ENCODE results near the gene PHLDB1.
"Not testable (repeated sequence)": the region's sequence is repeated elsewhere in the genome, so short reads cannot be mapped to it uniquely, and the experiment has no call there.

Gene PHLDB1

DNA sequence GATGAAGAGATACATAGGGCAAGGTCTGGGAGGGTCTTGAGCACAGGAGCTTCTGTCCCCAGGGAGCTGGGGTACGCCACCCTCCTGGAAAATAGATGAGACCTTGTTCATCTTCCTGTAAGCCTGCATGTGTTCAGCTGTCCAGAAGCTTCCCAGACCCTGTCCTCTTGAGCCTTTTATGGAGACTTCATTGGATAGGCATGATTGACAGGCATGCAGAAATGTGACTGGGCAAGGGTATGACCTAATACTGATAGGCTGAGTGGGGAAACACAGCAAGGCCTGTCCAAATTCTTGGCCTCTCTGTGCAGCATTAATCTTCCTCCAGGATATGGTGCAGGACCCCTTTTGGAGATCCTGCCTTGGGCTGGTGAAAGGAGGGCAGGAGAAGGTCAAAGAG lies 19.5 kb upstream of the PHLDB1 start:
- no peaks in the 10 kb centered on the region for H3K4me1 ChIP-seq (ENCODE audit: control insufficient read depth, low read depth, low read length)
- no peak overlapping the region for H3K27ac ChIP-seq (ENCODE audit: low read length)
- H3K9me3 ChIP-seq (ENCODE audit: control insufficient read depth, low read depth, low read length), result no peaks in the 10 kb centered on the region
- H3K9ac ChIP-seq (ENCODE audit: low read length), result no peak overlapping the region
- no peaks in the 10 kb centered on the region for H3K27me3 ChIP-seq (ENCODE audit: control insufficient read depth, insufficient read depth, low read length)
- H3K36me3 ChIP-seq (ENCODE audit: control insufficient read depth, low read depth, low read length), result peaks cover 73% of the 10 kb centered on the region
- no peak overlapping the region for H3K4me3 ChIP-seq (ENCODE audit: low read length)

- Histone ChIP-seq H3K27ac (ENCODE audit: low read length) (no peak overlapping the region), H3K27me3 (ENCODE audit: control insufficient read depth, insufficient read depth, low read length) (no peaks in the 10 kb centered on the region), H3K36me3 (ENCODE audit: control insufficient read depth, low read depth, low read length) (peaks cover 59% of the 10 kb centered on the region), H3K9me3 (ENCODE audit: control insufficient read depth, low read depth, low read length) (no peaks in the 10 kb centered on the region), H3K4me3 (ENCODE audit: low read length) (no peak overlapping the region), H3K4me1 (ENCODE audit: control insufficient read depth, low read depth, low read length) (no peaks in the 10 kb centered on the region), H3K9ac (ENCODE audit: low read length) (no peak overlapping the region)
Observed at GRCh38 chr11:118592616-118593367, 14.6 kb upstream of the PHLDB1 start.

DNA sequence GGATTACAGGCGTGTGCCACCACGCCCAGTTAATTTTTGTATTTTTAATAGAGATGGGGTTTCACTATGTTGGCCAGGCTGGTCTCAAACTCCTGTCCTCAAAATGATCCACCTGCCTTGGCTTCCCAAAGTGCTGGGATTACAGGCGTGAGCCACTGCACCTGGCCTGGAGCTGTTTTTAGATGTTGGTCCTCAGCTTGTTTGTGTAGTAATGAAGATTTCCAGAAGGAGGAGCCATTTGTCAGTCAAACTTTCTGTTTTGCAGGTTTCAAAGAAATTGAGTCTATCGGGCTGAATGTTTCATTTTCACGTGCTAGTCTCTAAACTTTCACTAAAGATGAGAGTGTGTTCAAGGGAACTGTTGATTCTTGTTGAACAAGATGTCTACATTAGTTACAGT lies 12.4 kb upstream of the PHLDB1 start:
- peaks cover 57% of the 10 kb centered on the region for H3K36me3 ChIP-seq (ENCODE audit: control insufficient read depth, low read depth, low read length)
- H3K4me3 ChIP-seq (ENCODE audit: low read length); H3K4me1 ChIP-seq (ENCODE audit: control insufficient read depth, low read depth, low read length); H3K9ac ChIP-seq (ENCODE audit: low read length); H3K27ac ChIP-seq (ENCODE audit: low read length); H3K9me3 ChIP-seq (ENCODE audit: control insufficient read depth, low read depth, low read length); H3K27me3 ChIP-seq (ENCODE audit: control insufficient read depth, insufficient read depth, low read length): not testable (repeated sequence)

GRCh38 chr11:118596224-118597146 lies 10.9 kb upstream of the PHLDB1 start:
- no peaks in the 10 kb centered on the region for H3K9me3 ChIP-seq (ENCODE audit: control insufficient read depth, low read depth, low read length)
- no peaks in the 10 kb centered on the region for H3K27me3 ChIP-seq (ENCODE audit: control insufficient read depth, insufficient read depth, low read length)
- no peak overlapping the region for H3K4me3 ChIP-seq (ENCODE audit: low read length)
- H3K27ac ChIP-seq (ENCODE audit: low read length), result no peak overlapping the region
- H3K36me3 ChIP-seq (ENCODE audit: control insufficient read depth, low read depth, low read length), result peaks cover 52% of the 10 kb centered on the region
- no peak overlapping the region for H3K9ac ChIP-seq (ENCODE audit: low read length)
- H3K4me1 ChIP-seq (ENCODE audit: control insufficient read depth, low read depth, low read length), result no peaks in the 10 kb centered on the region

DNA sequence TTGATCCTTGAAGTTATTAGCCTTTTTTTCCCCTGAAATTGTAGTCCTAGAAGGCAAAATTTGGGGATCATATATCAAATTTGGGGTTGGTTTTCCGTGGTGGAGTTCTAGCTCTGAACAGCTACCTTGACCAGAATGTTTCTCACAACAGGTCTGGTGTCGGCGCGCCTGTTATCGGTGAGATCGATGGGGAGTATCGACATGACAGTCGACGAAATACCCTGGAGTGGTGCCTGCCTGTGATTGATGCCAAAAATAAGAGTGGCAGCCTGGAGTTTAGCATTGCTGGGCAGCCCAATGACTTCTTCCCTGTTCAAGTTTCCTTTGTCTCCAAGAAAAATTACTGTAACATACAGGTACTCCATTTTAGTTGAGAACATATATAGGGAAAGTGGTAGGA lies 9.9 kb upstream of the PHLDB1 start:
- Histone ChIP-seq H3K36me3 (ENCODE audit: control insufficient read depth, low read depth, low read length) (peaks cover 61% of the 10 kb centered on the region), H3K9me3 (ENCODE audit: control insufficient read depth, low read depth, low read length) (no peaks in the 10 kb centered on the region), H3K27ac (ENCODE audit: low read length) (no peak overlapping the region), H3K9ac (ENCODE audit: low read length) (no peak overlapping the region), H3K4me1 (ENCODE audit: control insufficient read depth, low read depth, low read length) (no peaks in the 10 kb centered on the region), H3K27me3 (ENCODE audit: control insufficient read depth, insufficient read depth, low read length) (no peaks in the 10 kb centered on the region), H3K4me3 (ENCODE audit: low read length) (no peak overlapping the region)

DNA sequence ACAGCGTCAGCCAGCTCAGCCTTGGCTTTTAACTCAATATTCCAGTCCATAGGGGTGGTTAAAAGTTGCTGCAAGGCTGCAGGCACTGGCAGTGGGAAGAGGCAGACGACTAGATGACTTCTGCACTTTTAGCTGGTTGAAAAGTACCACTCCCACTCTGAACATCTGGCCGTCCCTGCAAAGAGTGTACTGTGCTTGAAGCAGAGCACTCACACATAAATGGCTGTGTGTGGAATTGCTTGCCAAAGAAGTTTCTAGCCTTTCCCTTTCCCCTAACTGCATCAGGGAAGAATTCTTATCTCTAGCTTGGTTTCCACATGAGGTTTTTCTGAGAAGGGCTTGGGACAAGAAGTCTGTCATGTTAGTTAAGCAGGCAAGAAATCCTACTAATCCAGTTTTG lies 5.1 kb upstream of the PHLDB1 start:
- no peak overlapping the region for H3K27ac ChIP-seq (ENCODE audit: low read length)
- no peak overlapping the region for H3K4me3 ChIP-seq (ENCODE audit: low read length)
- peaks cover 14% of the 10 kb centered on the region for H3K4me1 ChIP-seq (ENCODE audit: control insufficient read depth, low read depth, low read length)
- H3K27me3 ChIP-seq (ENCODE audit: control insufficient read depth, insufficient read depth, low read length), result peaks cover 34% of the 10 kb centered on the region
- peaks cover 37% of the 10 kb centered on the region for H3K36me3 ChIP-seq (ENCODE audit: control insufficient read depth, low read depth, low read length)
- H3K9ac ChIP-seq (ENCODE audit: low read length), result no peak overlapping the region
- no peaks in the 10 kb centered on the region for H3K9me3 ChIP-seq (ENCODE audit: control insufficient read depth, low read depth, low read length)

GRCh38 chr11:118603709-118604108 lies 3.7 kb upstream of the PHLDB1 start:
- H3K9ac ChIP-seq (ENCODE audit: low read length); H3K27ac ChIP-seq (ENCODE audit: low read length); H3K4me3 ChIP-seq (ENCODE audit: low read length); H3K9me3 ChIP-seq (ENCODE audit: control insufficient read depth, low read depth, low read length): not testable (repeated sequence)
- Histone ChIP-seq H3K36me3 (ENCODE audit: control insufficient read depth, low read depth, low read length) (peaks cover 27% of the 10 kb centered on the region), H3K27me3 (ENCODE audit: control insufficient read depth, insufficient read depth, low read length) (peaks cover 48% of the 10 kb centered on the region), H3K4me1 (ENCODE audit: control insufficient read depth, low read depth, low read length) (peaks cover 14% of the 10 kb centered on the region)

DNA sequence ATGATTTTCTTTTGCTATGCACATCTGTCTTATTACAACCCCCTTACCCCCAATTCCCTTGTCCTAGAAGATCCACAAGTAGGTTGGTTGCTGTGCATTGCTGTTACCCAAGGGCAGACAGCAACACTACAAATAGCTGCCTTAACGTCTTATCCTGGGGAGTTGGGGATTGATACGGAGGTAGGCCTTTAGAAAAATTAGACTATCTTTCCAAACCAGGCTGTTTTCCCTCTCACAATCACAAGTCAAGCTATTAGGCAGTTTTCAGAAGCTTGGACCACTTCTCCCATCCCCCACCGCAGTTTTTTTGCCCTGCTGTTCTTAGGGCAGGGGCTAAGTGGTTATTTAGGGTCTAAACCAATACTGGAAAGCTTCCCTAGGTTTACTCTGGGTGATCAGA lies 2.8 kb upstream of the PHLDB1 start:
- Histone ChIP-seq H3K9me3 (ENCODE audit: control insufficient read depth, low read depth, low read length) (no peaks in the 10 kb centered on the region), H3K4me1 (ENCODE audit: control insufficient read depth, low read depth, low read length) (peaks cover 14% of the 10 kb centered on the region), H3K4me3 (ENCODE audit: low read length) (no peak overlapping the region), H3K27me3 (ENCODE audit: control insufficient read depth, insufficient read depth, low read length) (peaks cover 57% of the 10 kb centered on the region), H3K9ac (ENCODE audit: low read length) (no peak overlapping the region), H3K36me3 (ENCODE audit: control insufficient read depth, low read depth, low read length) (peaks cover 27% of the 10 kb centered on the region), H3K27ac (ENCODE audit: low read length) (no peak overlapping the region)

DNA sequence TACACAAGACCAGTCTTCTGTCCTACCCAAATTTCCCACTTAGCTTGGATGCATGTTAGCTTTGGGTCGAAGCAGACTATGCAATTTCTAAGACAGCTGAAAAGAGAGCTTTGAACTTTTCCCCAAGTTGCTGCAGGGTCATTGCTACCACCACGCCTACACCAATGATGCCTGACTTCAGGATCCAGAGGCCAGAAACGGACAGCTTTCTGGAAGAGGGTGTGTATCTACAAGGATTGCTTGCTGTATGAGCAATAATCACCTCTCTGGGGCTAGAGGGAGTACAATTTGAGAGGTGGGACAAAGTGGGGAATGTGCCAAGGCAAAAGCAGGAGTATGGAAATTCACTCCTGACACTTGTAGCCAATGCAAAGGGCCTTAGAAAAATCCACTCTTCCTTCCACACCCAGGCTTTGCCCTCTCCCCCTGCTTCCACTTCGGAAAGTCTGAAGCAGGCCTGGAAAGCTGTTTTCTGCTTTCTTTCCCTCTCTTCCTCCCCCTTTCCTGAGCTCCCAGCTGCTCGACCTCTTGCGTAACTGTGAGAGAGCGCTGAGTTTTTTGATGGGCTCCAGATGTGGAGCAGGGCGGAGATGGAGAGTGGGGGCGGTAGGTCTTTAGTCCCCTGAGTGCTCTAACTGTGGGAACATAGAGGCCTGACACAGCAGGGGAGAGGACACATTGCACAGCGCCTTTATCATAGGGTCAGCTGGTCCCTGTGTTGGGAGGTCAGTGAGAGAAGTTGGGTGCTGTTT lies 2.1 kb upstream of the PHLDB1 start:
- Histone ChIP-seq H3K27me3 (ENCODE audit: control insufficient read depth, insufficient read depth, low read length) (peaks cover 64% of the 10 kb centered on the region), H3K36me3 (ENCODE audit: control insufficient read depth, low read depth, low read length) (peaks cover 20% of the 10 kb centered on the region), H3K27ac (ENCODE audit: low read length) (no peak overlapping the region), H3K4me3 (ENCODE audit: low read length) (no peak overlapping the region), H3K9ac (ENCODE audit: low read length) (no peak overlapping the region), H3K9me3 (ENCODE audit: control insufficient read depth, low read depth, low read length) (no peaks in the 10 kb centered on the region), H3K4me1 (ENCODE audit: control insufficient read depth, low read depth, low read length) (peaks cover 14% of the 10 kb centered on the region)

GRCh38 chr11:118606157-118606843 lies 1.1 kb upstream of the PHLDB1 start:
- Histone ChIP-seq H3K4me3 (ENCODE audit: low read length) (no peak overlapping the region), H3K4me1 (ENCODE audit: control insufficient read depth, low read depth, low read length) (peaks cover 14% of the 10 kb centered on the region), H3K27me3 (ENCODE audit: control insufficient read depth, insufficient read depth, low read length) (peaks cover 74% of the 10 kb centered on the region), H3K9ac (ENCODE audit: low read length) (no peak overlapping the region), H3K9me3 (ENCODE audit: control insufficient read depth, low read depth, low read length) (no peaks in the 10 kb centered on the region), H3K27ac (ENCODE audit: low read length) (no peak overlapping the region), H3K36me3 (ENCODE audit: control insufficient read depth, low read depth, low read length) (peaks cover 15% of the 10 kb centered on the region)

- no peak overlapping the region for H3K4me3 ChIP-seq (ENCODE audit: low read length)
- peaks cover 9% of the 10 kb centered on the region for H3K36me3 ChIP-seq (ENCODE audit: control insufficient read depth, low read depth, low read length)
- H3K9ac ChIP-seq (ENCODE audit: low read length), result no peak overlapping the region
- H3K27me3 ChIP-seq (ENCODE audit: control insufficient read depth, insufficient read depth, low read length), result peaks cover 79% of the 10 kb centered on the region
- no peaks in the 10 kb centered on the region for H3K9me3 ChIP-seq (ENCODE audit: control insufficient read depth, low read depth, low read length)
- no peak overlapping the region for H3K27ac ChIP-seq (ENCODE audit: low read length)
- peaks cover 14% of the 10 kb centered on the region for H3K4me1 ChIP-seq (ENCODE audit: control insufficient read depth, low read depth, low read length)
Observed at GRCh38 chr11:118606844-118607228, 579 bp upstream of the PHLDB1 start.

Data from iPS-18a (cell line).